Stimulated activated naive CD4-positive, alpha-beta T cell treated with Interleukin-2 at 50 U/mL for 16 hours (primary cell): ENCODE data around the gene ZNF445.
"Not testable (repeated sequence)": the region's sequence is repeated elsewhere in the genome, so short reads cannot be mapped to it uniquely, and the experiment has no call there.

Experiments
- DNase-seq: peaks from one replicate; lab custom pipeline; 2025; lab: John Stamatoyannopoulos, UW

ZNF445 gene

GRCh38 chr3:44398853-44399252, 78.6 kb downstream of the ZNF445 start:
- no peak for DNase-seq

- not testable (repeated sequence) for DNase-seq
Observed at GRCh38 chr3:44398271-44398670, 79.2 kb downstream of the ZNF445 start.

- DNase-seq, result no peak
Observed at GRCh38 chr3:44396200-44397171, 81.0 kb downstream of the ZNF445 start.

- no peak for DNase-seq
Observed at GRCh38 chr3:44395714-44396113, 81.8 kb downstream of the ZNF445 start.

GRCh38 chr3:44392489-44392888, 85.0 kb downstream of the ZNF445 start:
- no peak for DNase-seq

- no peak for DNase-seq
Observed at GRCh38 chr3:44387404-44387803, 90.1 kb downstream of the ZNF445 start.
